GM12864 (cell line): ENCODE results near the gene RTN3.

ENCODE experiments used
- DNase-seq: peaks from one replicate; pipeline ENCODE4 v3.0.0-alpha.2; 2011; ENCODE audit warnings: low read depth
- H3K4me3 ChIP-seq: 2 replicates; pipeline ENCODE4 v1.5.1; 2011; ENCODE audit warnings: mild to moderate bottlenecking, low read depth, low read length, control low read depth
- CTCF ChIP-seq: IDR thresholded peaks from 2 replicates; pipeline ENCODE4 v1.5.1; 2011; ENCODE audit warnings: low read depth, mild to moderate bottlenecking, moderate library complexity, low read length, control low read depth, inconsistent platforms; ENCODE audit errors: missing control alignments

RTN3 gene

DNA sequence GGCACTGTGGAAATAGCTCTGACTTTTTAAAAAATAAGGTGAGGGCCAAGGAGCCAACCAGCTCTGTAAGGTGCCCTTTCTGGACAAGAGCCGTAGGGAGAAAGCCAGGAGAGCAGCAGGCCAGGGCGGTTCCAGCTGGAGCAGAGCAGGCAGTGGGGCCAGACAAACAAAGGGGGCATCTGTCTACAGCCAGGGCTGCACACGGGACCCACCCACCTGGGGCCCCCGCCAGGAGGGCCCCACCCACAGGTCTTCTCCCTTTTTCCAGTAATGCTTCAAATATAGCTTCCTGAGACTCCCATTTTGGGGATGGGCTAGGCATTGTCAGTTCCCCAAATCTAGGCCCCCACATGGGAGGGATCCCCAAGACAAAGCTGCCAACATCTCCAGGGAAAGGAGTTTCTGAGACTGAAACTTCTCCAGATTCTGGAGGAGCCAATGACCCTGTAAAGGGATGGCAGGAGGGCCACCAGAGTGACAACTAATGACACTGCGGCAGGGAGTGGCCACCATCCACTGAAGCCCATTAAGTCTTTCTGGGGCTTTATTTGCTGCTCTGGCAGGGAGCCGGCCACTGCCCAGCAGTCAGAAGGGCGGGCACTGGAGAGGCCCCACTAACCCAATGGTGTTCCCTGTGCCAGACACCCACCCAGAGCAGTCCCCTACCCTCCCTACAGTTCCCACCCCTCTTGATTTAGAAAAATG is 85.4 kb downstream of the RTN3 start:
- TF ChIP-seq CTCF: no peak
- H3K4me3 ChIP-seq: no peak overlapping the region; the same call in 1 of the 2 replicates
- DNase-seq: no peak

DNA sequence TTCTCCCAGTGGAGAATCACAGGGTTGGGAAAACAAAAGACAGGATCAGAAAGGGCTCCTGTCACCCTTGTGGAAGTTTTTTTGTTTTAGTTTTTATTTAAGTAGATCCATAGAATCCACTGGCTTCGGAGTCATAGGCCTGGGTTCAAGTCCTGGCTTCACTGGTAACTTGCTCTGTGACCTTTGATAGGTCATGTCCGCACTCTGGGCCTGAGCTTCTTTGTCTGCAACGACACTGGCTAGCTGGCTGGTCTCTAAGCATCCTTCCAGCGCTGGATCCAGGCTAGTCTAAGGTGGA is 85.9 kb downstream of the RTN3 start:
- peak overlapping the region; percentile 88 for H3K4me3 ChIP-seq
- DNase-seq: no peak
- TF ChIP-seq CTCF: no peak

DNA sequence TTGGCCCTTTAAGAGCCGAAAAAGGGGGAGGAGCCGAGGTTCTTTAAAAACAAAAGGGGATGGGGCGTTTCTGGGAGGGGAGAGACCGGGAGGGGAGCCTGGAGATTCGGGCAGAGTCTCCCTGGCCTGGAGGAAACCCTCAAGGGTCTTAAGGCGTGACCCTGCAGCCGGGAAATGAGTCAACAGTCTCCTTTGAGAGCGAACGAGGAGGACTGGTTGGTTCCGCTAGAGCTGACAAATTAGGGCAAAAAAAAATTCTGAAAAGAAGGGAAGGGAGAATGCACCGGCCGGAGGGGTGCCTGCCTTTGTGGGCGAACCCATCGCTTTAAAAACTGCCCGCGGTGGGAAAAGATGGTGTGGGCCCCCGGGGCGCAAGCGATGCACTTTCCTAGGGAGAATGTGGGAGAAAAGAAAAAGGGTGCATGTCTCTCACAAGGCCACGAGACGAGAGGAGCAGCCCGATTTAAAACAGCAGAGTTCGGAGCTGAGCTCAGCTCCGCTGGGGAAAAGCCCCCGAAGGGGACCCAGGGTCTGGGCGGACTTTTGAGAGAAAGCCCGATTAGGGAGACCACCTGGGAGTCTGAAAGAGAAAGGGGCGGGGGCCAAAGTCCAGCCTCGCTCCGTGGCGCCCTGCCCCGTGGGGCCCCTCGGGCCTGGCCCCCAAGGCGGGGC is 86.4 kb downstream of the RTN3 start:
- DNase-seq: no peak
- TF ChIP-seq CTCF: no peak

GRCh38 chr11:63768237-63769041 is 87.1 kb downstream of the RTN3 start, which contains the start of gene ZFTA:
TSS of gene ZFTA (minus strand) at chr11:63768775. CDS start at chr11:63768622, 153 bp downstream.
- no peak for DNase-seq
- peak; percentile 67 for TF ChIP-seq CTCF
- peak within 1 kb of the TSS; percentile 88 for H3K4me3 ChIP-seq

More for the DNA sequence above, 86.4 kb downstream of the RTN3 start:
- H3K4me3 ChIP-seq: peak overlapping the region; percentile 88

GRCh38 chr11:63769042-63769713 is 87.9 kb downstream of the RTN3 start:
- no peak for DNase-seq
- no peak for TF ChIP-seq CTCF
- H3K4me3 ChIP-seq: peak overlapping the region; percentile 88

GRCh38 chr11:63769714-63770455 is 88.6 kb downstream of the RTN3 start:
- DNase-seq: no peak
- H3K4me3 ChIP-seq: peak overlapping the region; percentile 88

More at GRCh38 chr11:63769714-63770455, 88.6 kb downstream of the RTN3 start:
- no peak for TF ChIP-seq CTCF
